Measurements from ENCODE around the gene ITSN2. TPM values are rescaled to one million over a fixed set of nuclear protein-coding genes. Genes with fewer than 3 reads are reported as not detected.

Gene ITSN2
- total RNA-seq, 3 donors from 2014 or later, result 43.4 to 69.8 (median 46.5) TPM

- DNase-seq (ENCODE audit: low spot score in 2 of 2), result no peak
- intact Hi-C loops (cut with DNase I; ENCODE audit: low total_unique reads), result no loop called here
- no peak for TF ChIP-seq CTCF (IDR thresholded peaks at IDR 0.05)
- TF ChIP-seq POLR2A (IDR thresholded peaks at IDR 0.05), result no peak
- TF ChIP-seq POLR2AphosphoS5 (IDR thresholded peaks at IDR 0.05), result no peak
Measured at GRCh38 chr2:24334245-24334633, 26.1 kb downstream of the ITSN2 start.

GRCh38 chr2:24332791-24333540 is 27.4 kb downstream of the ITSN2 start:
- DNase-seq (ENCODE audit: low spot score in 2 of 2), result no peak
- Histone ChIP-seq H3K4me3 (no peak overlapping the region), H3K9me3 (no peaks in the 10 kb centered on the region), H3K36me3 (no peaks in the 10 kb centered on the region), H3K4me1 (no peaks in the 10 kb centered on the region), H3K27ac (no peak overlapping the region), H3K27me3 (no peaks in the 10 kb centered on the region)
- TF ChIP-seq POLR2A (IDR thresholded peaks at IDR 0.05) (no peak), CTCF (IDR thresholded peaks at IDR 0.05) (no peak), POLR2AphosphoS5 (IDR thresholded peaks at IDR 0.05) (no peak)
- intact Hi-C loops (cut with DNase I; ENCODE audit: low total_unique reads), result no loop called here

More at GRCh38 chr2:24334245-24334633, 26.1 kb downstream of the ITSN2 start:
- H3K4me3 ChIP-seq, result no peak overlapping the region
- no peaks in the 10 kb centered on the region for H3K4me1 ChIP-seq
- H3K27ac ChIP-seq, result no peak overlapping the region
- H3K36me3 ChIP-seq, result no peaks in the 10 kb centered on the region
- no peaks in the 10 kb centered on the region for H3K27me3 ChIP-seq
- no peaks in the 10 kb centered on the region for H3K9me3 ChIP-seq

GRCh38 chr2:24330161-24330560 is 30.2 kb downstream of the ITSN2 start:
- Histone ChIP-seq H3K4me3 (no peak overlapping the region), H3K27me3 (no peaks in the 10 kb centered on the region), H3K36me3 (no peaks in the 10 kb centered on the region), H3K4me1 (no peaks in the 10 kb centered on the region), H3K9me3 (no peaks in the 10 kb centered on the region), H3K27ac (no peak overlapping the region)
- DNase-seq (ENCODE audit: low spot score in 2 of 2), result no peak
- no peak for TF ChIP-seq POLR2A (IDR thresholded peaks at IDR 0.05)
- no peak for TF ChIP-seq CTCF (IDR thresholded peaks at IDR 0.05)
- no peak for TF ChIP-seq POLR2AphosphoS5 (IDR thresholded peaks at IDR 0.05)
- intact Hi-C loops (cut with DNase I; ENCODE audit: low total_unique reads), result no loop called here

- Histone ChIP-seq H3K9me3 (no peaks in the 10 kb centered on the region), H3K4me1 (no peaks in the 10 kb centered on the region), H3K4me3 (no peak overlapping the region), H3K36me3 (no peaks in the 10 kb centered on the region), H3K27me3 (no peaks in the 10 kb centered on the region), H3K27ac (no peak overlapping the region)
- intact Hi-C loops (cut with DNase I; ENCODE audit: low total_unique reads), result no loop called here
- no peak for DNase-seq (ENCODE audit: low spot score in 2 of 2)
- TF ChIP-seq CTCF (IDR thresholded peaks at IDR 0.05) (no peak), POLR2A (IDR thresholded peaks at IDR 0.05) (no peak), POLR2AphosphoS5 (IDR thresholded peaks at IDR 0.05) (no peak)
Measured at GRCh38 chr2:24329700-24330099, 30.6 kb downstream of the ITSN2 start.

- TF ChIP-seq POLR2A (IDR thresholded peaks at IDR 0.05) (no peak), CTCF (IDR thresholded peaks at IDR 0.05) (no peak), POLR2AphosphoS5 (IDR thresholded peaks at IDR 0.05) (no peak)
- intact Hi-C loops (cut with DNase I; ENCODE audit: low total_unique reads), result no loop called here
- DNase-seq (ENCODE audit: low spot score in 2 of 2), result no peak
- Histone ChIP-seq H3K4me1 (no peaks in the 10 kb centered on the region), H3K4me3 (no peak overlapping the region), H3K36me3 (no peaks in the 10 kb centered on the region), H3K27me3 (no peaks in the 10 kb centered on the region), H3K9me3 (no peaks in the 10 kb centered on the region), H3K27ac (no peak overlapping the region)
Measured at GRCh38 chr2:24328010-24328409, 32.3 kb downstream of the ITSN2 start.

Data from breast epithelium (tissue), 4 donors.